ENCODE measurements around the gene CAMK1. TPM values are rescaled to one million over a fixed set of nuclear protein-coding genes. Genes with fewer than 3 reads are reported as not detected.

Gene CAMK1
- total RNA-seq, 1 experiment from 2014 or later: 9.7 TPM

- BruUV-seq (replicated peaks): no TSS peak
- Histone ChIP-seq H3K4me3 (ENCODE audit: low read depth in 2 of 2, low read length in 2 of 2) (no peak overlapping the region), H3K27me3 (ENCODE audit: control insufficient read depth, insufficient read depth, low read length) (no peaks in the 10 kb centered on the region), H3K27ac (ENCODE audit: low read length) (no peak overlapping the region), H3K4me1 (ENCODE audit: control insufficient read depth, insufficient read depth, low read length) (no peaks in the 10 kb centered on the region), H3K36me3 (ENCODE audit: control insufficient read depth, insufficient read depth, low read length) (no peaks in the 10 kb centered on the region), H3K9me3 (ENCODE audit: control insufficient read depth, insufficient read depth, low read depth, low read length) (no peaks in the 10 kb centered on the region)
- intact Hi-C loops (cut with micrococcal nuclease; ENCODE audit: unreplicated experiment) (no loop called here), in situ Hi-C loops (cut with HindIII; ENCODE audit: low pct_unique_long_range_greater_than_20kb, low sequenced_read_pairs) (no loop called here)
- ChIA-PET POLR2A (no interaction called here), CTCF (no interaction called here)
- ATAC-seq: no peak
- TF ChIP-seq CTCF (IDR thresholded peaks at IDR 0.05): no peak
- TF ChIP-seq REST (IDR thresholded peaks at IDR 0.05; ENCODE audit: insufficient read depth in 1 of 2, low read depth in 2 of 2, low read length in 1 of 2): no peak
- no peak for TF ChIP-seq SIN3A (IDR thresholded peaks at IDR 0.05; ENCODE audit: borderline replicate concordance, insufficient read depth, low read depth, low read length)
- TF ChIP-seq TCF7L2 (IDR thresholded peaks at IDR 0.05; ENCODE audit: low read depth, low read length): no peak
- TF ChIP-seq POLR2AphosphoS5 (IDR thresholded peaks at IDR 0.05; ENCODE audit: low read depth, low read length): no peak
- DNase-seq (ENCODE audit: low read depth, low spot score): no peak
Observed at GRCh38 chr3:9783954-9784353, 14.2 kb upstream of the CAMK1 start.

GRCh38 chr3:9782770-9783169 lies 13.0 kb upstream of the CAMK1 start:
- Histone ChIP-seq H3K4me3 (ENCODE audit: low read depth in 2 of 2, low read length in 2 of 2) (no peak overlapping the region), H3K4me1 (ENCODE audit: control insufficient read depth, insufficient read depth, low read length) (no peaks in the 10 kb centered on the region), H3K27me3 (ENCODE audit: control insufficient read depth, insufficient read depth, low read length) (no peaks in the 10 kb centered on the region), H3K9me3 (ENCODE audit: control insufficient read depth, insufficient read depth, low read depth, low read length) (no peaks in the 10 kb centered on the region), H3K27ac (ENCODE audit: low read length) (no peak overlapping the region), H3K36me3 (ENCODE audit: control insufficient read depth, insufficient read depth, low read length) (no peaks in the 10 kb centered on the region)
- in situ Hi-C loops (cut with HindIII; ENCODE audit: low pct_unique_long_range_greater_than_20kb, low sequenced_read_pairs): no loop called here
- DNase-seq (ENCODE audit: low read depth, low spot score) (no peak), ATAC-seq (peak; percentile 67; the same call in 1 of the 2 replicates)
- ChIA-PET POLR2A (no interaction called here), CTCF (interaction anchor here (1.1 kb wide), 1 partner anchor 44 kb away, joined by 3 read pairs; no protein-coding TSS in a partner anchor)
- TF ChIP-seq TCF7L2 (IDR thresholded peaks at IDR 0.05; ENCODE audit: low read depth, low read length) (no peak), REST (IDR thresholded peaks at IDR 0.05; ENCODE audit: insufficient read depth in 1 of 2, low read depth in 2 of 2, low read length in 1 of 2) (no peak), POLR2AphosphoS5 (IDR thresholded peaks at IDR 0.05; ENCODE audit: low read depth, low read length) (no peak)
- intact Hi-C loops (cut with micrococcal nuclease; ENCODE audit: unreplicated experiment): no loop called here
- BruUV-seq (replicated peaks): no TSS peak

Measured in Panc1 (cell line).